AG08396 (cell line): Measurements from ENCODE around the gene AJAP1.

Source experiments
- DNase-seq: peaks from one replicate; pipeline ENCODE4 v3.0.0; 2012; ENCODE audit warnings: low spot score, mixed read lengths

Gene AJAP1

DNA sequence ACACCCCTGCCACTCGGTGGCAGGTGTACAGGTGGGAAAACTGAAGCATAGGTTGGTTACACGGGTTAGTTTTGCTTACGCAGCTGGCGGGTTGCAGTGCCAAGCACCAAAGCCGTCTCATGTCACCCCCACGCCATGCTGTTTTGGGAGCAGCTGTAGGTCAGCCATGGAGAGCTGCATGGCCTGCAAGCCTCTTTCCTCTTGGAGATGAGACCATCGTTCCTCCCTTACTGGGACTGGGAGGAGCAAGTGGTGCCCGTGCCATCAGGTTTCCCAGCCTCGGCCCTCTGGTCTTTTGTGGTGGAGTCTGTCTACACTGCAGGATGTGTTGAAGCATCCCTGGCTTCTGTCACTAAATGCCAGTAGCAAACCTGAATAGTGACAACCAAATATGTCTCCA, 46.9 kb downstream of the AJAP1 start:
- DNase-seq = no peak

DNA sequence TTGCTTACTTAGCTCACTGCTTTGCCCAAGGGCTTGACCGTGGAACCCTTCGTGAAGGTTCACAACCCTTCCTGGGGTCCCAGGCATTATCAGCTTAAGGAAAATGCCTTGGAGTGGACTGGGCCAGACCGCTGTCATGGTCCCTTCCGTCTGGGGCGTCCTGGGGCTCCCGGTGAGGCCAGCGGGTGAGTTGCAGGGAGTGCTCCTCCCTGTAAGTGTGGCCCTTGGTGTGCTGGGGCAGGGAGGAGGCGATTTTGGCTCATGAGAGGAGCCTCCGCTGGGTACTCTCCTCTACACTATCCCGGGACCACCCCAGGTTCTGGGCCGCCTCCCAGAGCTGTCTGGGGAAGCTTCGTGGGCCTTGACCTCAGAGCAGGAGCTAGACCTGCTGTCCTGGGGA, 48.1 kb downstream of the AJAP1 start:
- DNase-seq = no peak

DNA sequence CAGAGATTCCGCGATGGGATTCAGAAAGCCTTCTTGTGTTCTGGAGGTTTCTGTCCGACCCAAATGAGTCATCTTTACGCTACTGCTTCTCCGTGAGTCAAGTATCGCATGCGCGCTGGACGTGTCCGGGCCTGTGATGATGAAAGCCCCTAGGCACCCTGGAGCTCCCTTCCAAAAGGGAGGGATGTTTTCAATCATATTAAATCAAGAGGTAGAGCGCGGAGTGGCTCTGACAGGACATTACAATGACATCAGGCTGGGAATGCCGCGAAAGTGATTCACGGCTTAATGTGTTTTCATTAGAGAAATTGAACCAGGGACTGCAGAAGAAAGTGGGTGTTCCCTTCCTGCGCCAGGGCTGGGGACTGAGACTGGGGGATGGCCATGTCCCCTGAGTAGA, 48.5 kb downstream of the AJAP1 start:
- no peak for DNase-seq

DNA sequence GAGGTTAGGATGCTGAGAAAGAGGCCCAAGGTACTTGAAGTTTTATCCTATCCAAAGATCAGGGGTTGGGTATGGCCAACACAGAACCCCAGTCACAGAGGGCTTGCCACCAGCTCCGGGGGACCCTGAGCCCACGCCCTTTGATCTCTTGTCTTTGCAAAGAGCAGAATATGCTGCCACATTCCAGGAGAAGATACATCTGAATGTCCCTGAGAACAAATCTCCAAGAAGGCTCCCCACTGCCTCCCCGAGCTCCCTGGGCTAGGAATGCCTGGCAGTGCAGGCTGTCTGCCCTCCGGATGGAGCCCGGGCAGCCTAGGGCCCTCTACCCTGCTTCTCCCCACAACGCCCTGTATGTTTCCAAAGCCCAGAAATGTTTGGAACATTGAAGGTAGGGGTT, 49.2 kb downstream of the AJAP1 start:
- no peak for DNase-seq

DNA sequence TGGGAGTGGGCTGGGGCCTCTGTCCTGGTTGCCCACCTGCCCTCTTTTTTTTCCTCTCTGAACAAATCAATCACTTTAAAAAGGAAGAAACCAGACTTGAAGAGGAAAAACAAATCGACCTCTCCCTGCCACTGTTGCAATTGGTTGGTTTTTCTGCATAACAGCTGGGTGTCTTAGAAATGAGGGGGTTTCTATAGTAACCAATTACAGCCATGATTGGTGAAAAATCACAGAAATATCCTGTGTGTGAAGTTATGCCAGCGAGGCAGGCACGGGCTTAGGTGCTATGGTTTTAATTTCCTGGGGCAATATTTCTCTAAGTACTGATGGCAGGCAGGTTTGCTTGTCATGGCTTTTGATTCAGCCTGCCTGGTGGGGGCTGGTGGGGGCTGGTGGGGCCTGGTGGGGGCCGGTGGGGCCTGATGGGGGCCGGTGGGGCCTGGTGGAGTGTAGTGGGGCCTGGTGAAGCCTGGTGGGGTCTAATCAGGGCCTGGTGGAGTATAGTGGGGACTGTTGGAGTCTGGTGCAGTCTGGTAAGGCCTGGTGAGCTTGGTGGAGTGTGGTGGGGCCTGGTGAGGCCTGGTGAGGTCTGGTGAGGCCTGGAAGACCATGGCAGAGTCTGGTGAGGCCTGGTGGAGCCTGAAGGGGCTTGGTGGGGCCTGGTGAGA, 54.6 kb downstream of the AJAP1 start:
- no peak for DNase-seq

DNA sequence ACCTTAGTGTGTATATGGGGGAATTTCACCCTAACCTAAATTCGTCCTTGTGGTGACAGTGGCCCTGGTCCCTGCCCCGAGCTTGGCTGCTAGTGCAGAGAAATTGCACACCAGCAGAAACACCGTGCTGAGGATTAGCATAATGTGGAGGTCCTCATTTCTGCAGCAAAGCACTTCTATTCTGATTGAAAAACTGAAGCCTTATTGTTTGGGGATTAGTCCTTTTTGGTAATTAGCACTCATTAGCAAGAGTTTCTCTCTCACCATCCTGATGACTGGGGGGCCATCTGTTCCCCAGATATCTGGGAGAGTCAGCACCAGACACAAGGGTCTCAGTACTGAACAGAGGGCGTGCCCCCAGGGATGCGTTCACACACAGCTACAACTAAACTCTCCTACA, 55.2 kb downstream of the AJAP1 start:
- DNase-seq = no peak

DNA sequence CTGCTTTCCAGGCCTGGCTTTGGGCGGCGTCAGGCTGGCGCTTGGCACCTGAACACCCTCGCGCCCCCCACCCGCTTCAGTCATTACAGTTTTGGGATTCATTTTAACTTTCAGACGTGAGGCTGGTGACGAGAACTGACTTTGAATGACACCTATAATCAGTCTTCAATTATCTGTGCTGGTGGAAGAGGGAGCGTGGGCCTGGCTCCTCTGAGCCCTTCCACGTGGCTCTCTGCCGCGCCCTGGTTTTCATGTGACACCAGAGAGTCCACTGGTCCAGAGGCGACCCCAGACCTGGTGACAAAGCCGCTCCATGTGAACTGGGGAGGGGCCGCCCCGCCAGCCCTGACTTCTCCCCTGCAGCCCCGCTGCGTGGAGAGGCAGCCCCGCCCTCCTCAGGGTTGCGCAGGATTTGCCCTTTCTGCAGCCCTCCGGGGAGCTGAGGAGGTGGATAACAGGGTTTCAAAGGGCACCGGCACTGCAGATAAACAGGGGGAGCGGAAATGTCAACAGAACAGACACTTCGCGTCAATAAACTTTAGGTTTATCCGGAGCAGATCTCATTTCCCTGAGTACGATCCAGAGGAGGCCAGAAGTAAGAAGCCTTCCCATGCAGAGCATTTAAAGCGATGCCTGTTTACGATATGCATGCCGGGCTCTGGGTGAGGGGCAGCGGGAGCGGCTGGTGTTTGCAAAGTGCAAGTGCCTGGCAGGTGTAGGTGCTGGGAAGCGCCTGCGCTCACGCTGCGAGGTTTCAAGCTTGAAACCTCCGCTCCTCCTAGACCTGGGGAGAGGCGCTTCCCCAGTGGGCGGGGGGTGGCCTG, 56.4 kb downstream of the AJAP1 start:
- DNase-seq = no peak

DNA sequence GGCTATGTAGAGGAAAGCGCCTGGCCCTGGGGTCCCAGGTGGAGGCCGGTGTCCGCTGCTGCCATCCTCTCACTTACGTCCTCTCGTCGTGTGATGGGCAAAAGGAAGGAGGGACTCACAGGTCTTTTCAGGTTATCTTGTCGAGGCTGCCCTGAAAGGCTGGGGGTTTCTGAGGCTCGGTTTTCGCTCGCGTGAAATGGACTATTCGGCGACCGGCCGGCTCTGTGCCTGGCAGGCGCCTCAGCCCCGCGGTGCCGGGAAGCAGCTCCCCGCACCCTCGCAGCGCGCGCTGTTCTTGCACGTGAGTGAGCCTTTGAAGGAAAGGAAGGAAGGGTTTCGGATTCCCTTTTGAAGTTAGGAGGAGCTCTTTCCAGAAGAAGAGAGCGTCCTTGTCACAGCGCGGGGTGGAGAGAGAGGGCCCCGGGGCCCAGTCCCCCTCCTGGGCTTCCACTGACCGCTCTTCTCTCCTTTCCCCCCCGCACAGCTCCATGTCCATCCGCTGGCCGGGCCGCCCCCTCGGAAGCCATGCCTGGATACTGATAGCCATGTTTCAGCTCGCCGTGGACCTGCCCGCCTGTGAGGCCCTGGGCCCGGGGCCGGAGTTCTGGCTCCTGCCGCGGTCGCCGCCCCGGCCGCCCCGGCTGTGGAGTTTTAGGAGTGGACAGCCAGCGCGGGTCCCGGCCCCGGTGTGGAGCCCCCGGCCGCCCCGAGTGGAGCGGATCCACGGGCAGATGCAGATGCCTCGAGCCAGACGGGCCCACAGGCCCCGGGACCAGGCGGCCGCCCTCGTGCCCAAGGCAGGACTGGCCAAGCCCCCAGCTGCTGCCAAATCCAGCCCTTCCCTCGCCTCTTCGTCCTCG, 57.2 kb downstream of the AJAP1 start:
- DNase-seq = no peak

DNA sequence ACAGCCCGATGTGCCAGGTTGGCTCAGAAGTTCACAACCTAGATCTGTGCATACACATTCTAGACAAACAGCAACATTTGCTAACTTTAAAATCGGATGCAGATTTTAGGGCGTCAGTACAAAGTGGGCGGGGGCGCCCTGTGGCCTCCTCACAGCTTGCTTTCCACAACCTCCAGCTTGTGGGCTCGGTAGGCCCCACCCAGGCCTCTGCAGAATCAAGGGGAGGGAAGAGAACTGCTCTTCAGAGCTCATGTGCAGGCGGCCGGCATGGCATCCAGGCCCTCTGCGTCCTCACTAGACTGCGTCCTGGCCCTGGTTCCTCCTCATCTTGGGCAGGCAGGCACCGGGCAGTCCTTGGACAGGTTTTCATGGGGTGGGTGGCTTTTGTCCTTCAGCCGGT, 59.3 kb downstream of the AJAP1 start:
- DNase-seq = no peak

DNA sequence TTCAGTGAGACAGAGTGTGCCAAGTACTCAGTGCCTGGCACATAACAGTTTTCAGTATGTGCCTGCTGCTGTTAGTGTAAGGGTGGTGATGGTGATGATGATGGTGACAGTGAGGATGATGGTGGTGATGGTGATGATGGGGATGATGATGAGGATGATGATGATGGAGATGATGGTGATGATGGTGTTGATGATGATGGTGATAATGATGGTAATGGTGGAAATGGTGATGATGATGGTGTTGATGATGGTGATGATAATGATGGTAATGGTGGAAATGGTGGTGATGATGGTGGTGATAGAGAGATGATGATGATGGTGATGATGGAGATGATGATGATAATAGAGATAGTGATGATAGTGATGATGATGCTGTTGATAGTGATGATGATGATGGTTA, 62.0 kb downstream of the AJAP1 start:
- DNase-seq = no peak

DNA sequence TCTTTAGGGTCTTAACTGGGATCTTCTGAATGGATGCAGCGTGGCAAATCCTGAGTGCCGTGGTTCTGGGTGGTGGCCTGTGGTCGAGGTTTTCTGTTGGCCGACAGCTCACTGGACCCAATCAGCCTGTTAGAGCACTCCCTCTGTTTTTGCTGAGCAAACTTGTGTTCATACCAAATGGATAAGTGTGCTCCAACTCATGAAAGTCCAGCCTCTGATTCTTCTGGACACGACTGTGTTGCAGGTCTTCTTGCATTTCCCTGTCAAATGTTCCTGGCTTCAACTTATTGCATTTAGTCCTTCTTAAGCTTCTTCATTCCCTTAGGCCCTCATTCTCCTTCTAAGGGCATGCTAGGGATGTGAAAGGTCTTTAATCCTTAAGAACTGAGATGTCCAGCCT, 63.7 kb downstream of the AJAP1 start:
- DNase-seq = no peak

DNA sequence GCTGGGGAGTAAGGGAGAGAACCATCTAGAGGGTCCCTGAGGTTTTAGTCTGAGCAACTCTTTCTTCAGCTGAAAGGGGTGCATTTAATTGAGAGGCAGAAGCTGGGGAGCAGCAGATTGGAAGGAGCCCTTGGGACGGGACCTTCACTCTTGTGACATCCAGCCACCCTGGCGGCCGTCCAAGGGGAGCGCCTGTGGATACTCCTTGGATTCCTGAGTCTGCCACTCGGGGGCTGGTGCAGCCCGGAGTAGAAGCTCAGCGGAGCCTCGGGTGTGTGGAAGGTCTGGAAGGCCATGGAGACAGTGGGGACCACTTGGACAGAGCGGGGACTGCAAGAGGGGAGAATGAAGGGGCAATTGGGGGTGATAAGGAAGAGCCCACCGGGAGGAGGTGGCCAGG, 68.7 kb downstream of the AJAP1 start:
- no peak for DNase-seq

DNA sequence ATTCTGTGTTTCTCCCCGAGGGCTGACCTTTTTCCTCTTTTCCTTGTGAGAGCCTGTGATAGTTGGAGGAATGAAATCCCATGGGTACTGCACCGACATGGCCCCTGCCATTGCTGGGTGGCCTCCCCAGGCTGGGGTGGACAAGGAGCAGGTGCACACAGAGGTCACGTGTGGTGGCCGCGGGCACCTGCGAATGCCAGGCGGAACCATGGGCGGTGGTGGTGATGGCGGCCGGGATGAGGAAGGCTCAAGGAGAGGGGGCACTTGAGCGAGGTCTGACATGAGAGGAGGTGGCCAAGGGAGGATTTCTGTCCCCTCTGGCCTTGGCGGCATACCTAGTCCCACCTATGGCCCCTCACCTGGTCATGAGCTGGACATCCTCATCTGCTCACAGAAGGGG, 69.6 kb downstream of the AJAP1 start:
- DNase-seq = no peak

DNA sequence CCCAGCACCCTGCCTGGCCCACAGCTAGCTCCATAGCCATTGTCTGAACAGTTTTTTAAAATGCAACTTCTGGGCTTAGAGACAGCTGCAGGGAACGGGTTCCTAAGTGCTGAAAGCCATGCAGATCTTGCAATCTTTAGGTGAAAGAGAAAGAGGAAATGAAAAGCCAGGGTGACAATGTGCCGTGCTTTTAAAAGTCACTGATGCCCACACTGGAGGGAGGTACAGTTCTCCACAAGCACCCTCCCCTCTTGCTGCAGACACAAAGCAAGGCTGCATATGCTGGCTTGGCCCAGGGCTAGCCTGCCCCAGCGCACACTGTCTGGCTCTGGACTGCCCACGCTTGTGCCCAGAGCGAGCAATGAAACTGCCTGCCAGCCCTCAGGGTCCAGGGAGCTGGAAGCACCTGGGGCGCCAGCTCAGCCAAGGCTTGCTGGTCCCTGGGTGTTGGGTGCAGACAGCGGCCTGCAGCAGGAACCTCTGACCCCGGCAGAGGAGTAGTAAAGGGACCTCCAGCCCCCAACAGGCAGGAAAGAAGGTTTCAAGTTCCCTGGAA, 70.4 kb downstream of the AJAP1 start:
- DNase-seq = no peak

DNA sequence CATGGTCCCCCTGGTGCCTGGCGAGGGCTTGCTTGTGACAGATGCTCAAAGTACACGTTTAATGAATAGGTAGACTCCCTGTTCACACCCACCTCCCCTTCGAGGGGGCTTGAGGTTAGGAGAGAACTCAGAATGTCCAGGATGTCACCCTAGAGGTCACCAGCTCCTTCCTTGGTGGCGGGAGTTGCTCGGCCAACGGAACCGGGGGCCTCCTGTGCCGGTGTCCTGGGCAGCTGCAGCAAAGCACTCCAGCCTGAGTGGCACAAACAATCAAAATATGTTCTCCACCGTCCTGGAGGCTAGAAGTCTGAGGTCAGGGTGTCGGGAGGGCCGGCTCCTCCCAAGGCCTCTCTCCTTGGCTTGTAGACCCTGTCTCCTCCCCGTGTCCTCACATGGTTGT, 71.0 kb downstream of the AJAP1 start:
- DNase-seq = no peak

DNA sequence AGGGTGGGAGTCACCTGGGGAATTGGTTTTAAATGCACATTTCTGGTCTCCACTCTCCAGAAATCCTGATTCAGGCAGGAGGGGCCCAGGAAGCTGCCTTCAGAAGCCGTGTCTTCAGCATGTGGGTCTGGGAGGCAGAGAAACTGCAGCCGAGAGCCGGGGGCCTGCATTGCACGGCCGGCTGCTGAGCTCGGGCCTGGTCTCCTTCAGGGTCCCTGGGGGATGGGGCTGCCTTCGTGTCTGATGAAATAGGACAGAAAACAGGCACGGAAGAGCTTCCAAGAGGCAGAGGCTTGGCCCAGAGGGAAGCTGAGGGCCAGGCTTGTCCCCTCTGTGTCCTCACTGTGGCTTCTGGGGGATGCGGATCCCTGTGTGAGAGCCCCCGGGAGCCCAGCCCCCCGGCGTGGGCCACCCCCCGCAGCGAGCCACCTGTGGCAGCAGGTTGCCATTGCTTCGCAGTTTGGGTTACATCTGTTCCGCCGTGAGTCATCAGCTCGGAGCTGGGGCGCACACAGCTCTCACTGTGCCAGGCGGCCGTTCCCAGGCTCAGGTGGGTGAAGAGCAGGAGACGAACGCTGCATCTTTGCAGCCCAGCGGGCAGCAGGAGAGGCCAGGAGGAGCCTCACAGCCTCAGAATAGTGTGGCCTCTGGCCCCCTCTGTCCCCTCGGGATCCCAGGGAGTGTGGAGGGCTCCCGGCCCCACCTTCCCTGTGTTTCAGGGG, 72.4 kb downstream of the AJAP1 start:
- DNase-seq = no peak

DNA sequence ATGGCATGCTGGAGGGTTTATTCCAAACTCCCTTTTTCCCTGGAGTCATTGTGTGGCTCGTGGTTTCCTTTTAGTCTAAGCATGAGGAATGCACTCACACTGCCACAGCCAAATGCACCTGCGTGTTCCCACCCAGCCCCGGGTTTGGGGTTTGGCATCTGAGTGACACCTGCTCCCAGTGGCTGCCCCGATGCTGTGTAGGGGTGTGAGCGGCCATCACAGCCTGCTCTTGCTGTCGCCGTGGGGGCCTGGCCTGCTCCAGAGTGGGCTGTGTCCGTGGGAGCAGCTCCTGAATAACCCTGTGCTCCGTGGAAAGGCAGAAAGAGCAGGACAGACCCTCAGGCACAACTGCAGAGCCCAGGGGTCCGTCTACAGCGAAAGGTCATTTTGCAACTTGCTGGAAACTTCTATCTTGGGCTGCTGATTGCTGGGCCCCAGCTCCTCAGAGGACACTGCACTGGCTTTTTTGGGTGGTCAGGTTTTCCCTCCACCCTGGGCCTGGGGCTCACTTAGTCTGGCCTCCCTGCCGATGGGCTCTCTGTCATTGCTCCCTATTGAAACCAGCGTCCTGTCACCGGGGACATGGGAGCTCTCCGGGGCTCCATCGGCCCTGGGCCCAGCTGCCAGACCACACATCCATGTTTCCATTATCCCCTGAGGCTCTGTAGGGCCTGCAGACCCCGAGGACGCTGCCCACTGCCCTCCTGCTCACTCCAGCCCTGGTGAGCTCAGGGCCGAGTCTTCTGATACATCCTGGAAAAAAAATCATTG, 74.1 kb downstream of the AJAP1 start:
- DNase-seq = no peak

DNA sequence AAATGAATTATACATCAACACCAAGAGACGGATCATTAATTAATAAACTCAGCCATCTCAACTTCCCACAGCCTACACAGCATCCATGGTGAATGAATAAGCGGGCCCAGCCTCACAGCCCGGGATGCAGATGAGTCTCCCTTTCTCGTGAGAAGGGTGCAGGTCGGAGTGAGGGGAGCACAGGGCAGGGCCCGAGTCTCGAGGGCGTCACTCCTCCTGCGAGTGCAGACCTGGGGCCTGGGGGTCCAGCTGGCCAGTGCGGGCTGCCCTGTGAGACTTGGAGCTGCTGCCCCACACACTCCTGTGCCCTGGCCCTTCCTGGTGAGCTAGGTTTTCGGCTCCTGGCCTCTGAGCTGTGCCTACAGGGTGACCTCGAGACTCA, 74.7 kb downstream of the AJAP1 start:
- DNase-seq = no peak

DNA sequence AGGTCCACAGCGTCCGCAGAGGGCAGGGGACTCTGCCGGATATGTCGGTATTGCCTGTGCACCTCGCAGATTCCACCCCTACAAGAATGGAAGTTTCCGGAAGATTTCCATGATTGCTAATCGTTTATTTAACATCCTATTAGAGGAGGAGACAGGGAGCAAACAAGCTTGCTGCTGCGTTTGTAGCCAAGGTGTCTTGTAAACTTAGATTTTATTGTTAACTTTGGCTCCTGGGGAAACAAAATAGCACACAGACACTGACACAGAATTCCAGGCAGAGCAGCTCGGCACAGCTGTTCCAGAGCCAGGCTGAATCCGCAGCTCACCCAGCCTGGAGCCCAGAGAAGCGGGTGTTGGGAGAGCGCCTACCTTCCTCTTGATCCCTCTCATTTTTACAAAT, 75.7 kb downstream of the AJAP1 start:
- no peak for DNase-seq

DNA sequence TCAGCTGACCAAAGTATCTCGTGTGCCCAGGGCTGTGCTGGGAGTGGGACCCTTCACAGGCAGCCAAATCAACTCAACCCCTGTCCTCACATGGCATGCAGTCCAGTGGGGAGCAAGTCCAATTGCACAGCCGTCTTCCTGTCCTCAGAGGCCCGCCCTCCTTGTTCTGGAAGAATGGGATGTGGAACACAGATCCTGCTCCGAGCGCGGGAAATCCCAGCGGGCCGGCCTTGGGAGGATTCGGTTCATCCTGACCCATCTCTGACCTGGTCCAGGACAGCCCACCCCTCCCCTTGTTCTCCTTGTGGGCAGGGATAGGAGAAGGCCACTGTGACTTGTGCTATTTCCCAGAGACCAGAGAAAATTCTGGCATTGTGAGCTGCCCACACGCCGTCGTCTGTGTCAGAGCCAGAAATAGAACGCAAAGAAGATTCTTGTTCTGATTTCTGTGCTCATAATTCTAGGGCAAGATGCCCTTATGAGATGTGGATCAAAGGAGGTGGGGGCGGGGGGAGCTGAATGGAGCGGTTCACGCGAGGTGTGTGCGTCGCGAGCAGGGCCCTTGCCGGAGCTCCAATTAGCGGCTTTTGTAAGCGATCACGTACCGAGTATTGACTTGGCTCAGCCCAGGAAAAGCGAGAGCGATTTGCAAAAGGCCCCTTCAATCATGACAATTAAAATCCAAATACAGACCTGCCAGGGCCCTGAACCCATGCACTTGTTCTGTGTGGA, 79.2 kb downstream of the AJAP1 start:
- no peak for DNase-seq

DNA sequence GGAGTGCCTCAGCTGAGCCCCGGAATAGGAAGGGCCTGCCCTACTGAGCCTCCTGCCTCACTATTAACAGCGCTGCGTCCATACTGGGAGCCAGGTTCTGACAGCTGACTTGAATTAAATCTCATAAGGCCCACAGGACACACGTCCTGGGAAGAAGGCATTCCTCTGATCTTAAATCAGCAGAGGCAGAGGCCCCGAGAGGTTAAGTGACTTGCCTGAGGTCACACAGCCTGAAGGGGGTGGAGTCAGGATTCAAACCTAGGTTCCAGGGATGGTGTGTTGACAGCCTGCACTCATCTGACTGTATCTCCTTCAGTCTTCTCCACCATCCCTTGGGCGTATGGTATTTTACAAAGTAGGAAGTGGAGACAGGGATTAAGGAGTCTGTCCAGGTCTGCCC, 79.8 kb downstream of the AJAP1 start:
- DNase-seq = no peak
